Neutrophil (primary cell): Measurements from ENCODE around the gene PTPRN2.

ENCODE experiments used
- H3K27ac ChIP-seq: fragments of 200-600 bp; sonication (generic); 2 replicates; pipeline ENCODE4 v1.5.1; 2016; ENCODE audit warnings: mild to moderate bottlenecking, moderate library complexity
- H3K27me3 ChIP-seq: fragments of 200-600 bp; sonication (generic); 2 replicates; pipeline ENCODE4 v1.6.0; 2016; ENCODE audit warnings: mild to moderate bottlenecking
- H3K36me3 ChIP-seq: fragments of 200-600 bp; sonication (generic); 2 replicates; pipeline ENCODE4 v1.5.1; 2017
- H3K4me1 ChIP-seq, 2 experiments: fragments of 200-600 bp in 1 of 2; sonication (generic) in 1 of 2; 1 replicate in 1 of 2; 2 replicates in 1 of 2; pipeline versions ENCODE4 v1.5.1 to v1.6.1; 2013 to 2016; ENCODE audit warnings: low read depth in 1 of 2, low read length in 1 of 2, mild to moderate bottlenecking in 1 of 2, moderate library complexity in 1 of 2; ENCODE audit not compliant: control insufficient read depth in 1 of 2, insufficient read depth in 1 of 2
- H3K4me3 ChIP-seq, 2 experiments: fragments of 200-600 bp in 1 of 2; sonication (generic) in 1 of 2; 1 replicate in 1 of 2; 2 replicates in 1 of 2; pipeline ENCODE4 v1.5.1; 2013 to 2016; ENCODE audit warnings: low read depth in 1 of 2, low read length in 1 of 2, mild to moderate bottlenecking in 1 of 2, moderate library complexity in 1 of 2
- H3K9me3 ChIP-seq: fragments of 200-600 bp; sonication (generic); 2 replicates; pipeline ENCODE4 v1.5.1; 2016
- CTCF ChIP-seq: fragments of 200-600 bp; sonication (generic); IDR thresholded peaks from 2 replicates; pipeline ENCODE4 v1.5.1; 2016; ENCODE audit warnings: antibody characterized with exemption

Gene PTPRN2

GRCh38 chr7:157685430-157686284, 902.0 kb downstream of the PTPRN2 start:
- H3K4me1 ChIP-seq: no peaks in the 10 kb centered on the region
- no peak for TF ChIP-seq CTCF
- H3K27me3 ChIP-seq: peaks cover 100% of the 10 kb centered on the region
- no peaks in the 10 kb centered on the region for H3K9me3 ChIP-seq
- H3K27ac ChIP-seq: no peak overlapping the region
- no peak overlapping the region for H3K4me3 ChIP-seq
- H3K36me3 ChIP-seq: no peaks in the 10 kb centered on the region

- TF ChIP-seq CTCF: no peak
- Histone ChIP-seq H3K9me3 (no peaks in the 10 kb centered on the region), H3K27ac (no peak overlapping the region), H3K4me1 (no peaks in the 10 kb centered on the region), H3K4me3 (no peak overlapping the region), H3K27me3 (peaks cover 100% of the 10 kb centered on the region), H3K36me3 (no peaks in the 10 kb centered on the region)
These were observed 902.7 kb downstream of the PTPRN2 start for GRCh38 chr7:157684909-157685429.

DNA sequence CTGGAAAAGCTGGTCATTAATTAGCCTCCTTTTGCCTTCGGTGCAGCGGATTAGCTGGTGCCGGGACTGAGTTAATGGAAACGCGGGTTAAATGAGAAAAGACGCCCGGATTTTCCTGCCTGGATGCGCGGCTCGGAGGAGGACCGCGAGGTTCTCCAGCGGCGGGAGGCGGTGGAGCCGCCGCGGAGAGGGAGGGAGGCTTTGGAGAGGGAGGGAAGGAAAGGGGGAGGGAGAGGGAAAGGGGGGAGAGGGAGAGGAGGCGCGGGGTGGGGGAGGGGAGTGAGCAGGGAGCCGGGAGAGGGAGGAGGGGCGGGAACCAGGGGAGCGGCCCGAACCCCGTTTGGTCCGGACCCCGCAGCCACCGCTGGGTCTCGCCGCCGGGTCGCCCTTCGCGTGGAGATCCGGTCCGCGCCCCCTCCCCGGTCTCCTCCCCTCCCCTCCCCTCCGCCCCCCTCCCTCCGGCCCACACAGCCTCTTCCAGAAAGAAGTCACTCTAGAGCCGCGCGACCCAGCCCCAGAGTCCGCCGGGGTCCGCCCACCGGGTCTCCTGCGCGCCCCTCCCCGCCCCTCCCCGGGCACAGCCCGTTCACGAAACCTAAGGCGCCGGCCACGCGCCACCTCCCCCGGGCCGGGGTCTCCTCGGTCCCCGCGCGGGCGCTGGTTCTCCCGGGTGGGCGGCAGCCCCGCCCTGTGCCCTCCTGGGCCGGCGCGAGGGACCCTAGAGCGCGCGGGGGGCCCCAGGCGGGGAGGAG, 903.3 kb downstream of the PTPRN2 start:
- Histone ChIP-seq H3K4me1 (no peaks in the 10 kb centered on the region), H3K36me3 (no peaks in the 10 kb centered on the region), H3K27me3 (peaks cover 100% of the 10 kb centered on the region), H3K27ac (no peak overlapping the region), H3K4me3 (no peak overlapping the region), H3K9me3 (no peaks in the 10 kb centered on the region)
- TF ChIP-seq CTCF: no peak

GRCh38 chr7:157683747-157684156, 903.9 kb downstream of the PTPRN2 start:
- peaks cover 100% of the 10 kb centered on the region for H3K27me3 ChIP-seq
- no peak for TF ChIP-seq CTCF
- no peaks in the 10 kb centered on the region for H3K9me3 ChIP-seq
- H3K4me3 ChIP-seq: no peak overlapping the region
- H3K27ac ChIP-seq: no peak overlapping the region
- H3K4me1 ChIP-seq: no peaks in the 10 kb centered on the region
- H3K36me3 ChIP-seq: no peaks in the 10 kb centered on the region

GRCh38 chr7:157682946-157683746, 904.5 kb downstream of the PTPRN2 start:
- no peaks in the 10 kb centered on the region for H3K36me3 ChIP-seq
- H3K27ac ChIP-seq: no peak overlapping the region
- no peaks in the 10 kb centered on the region for H3K4me1 ChIP-seq
- TF ChIP-seq CTCF: no peak
- H3K4me3 ChIP-seq: no peak overlapping the region
- no peaks in the 10 kb centered on the region for H3K9me3 ChIP-seq
- peaks cover 100% of the 10 kb centered on the region for H3K27me3 ChIP-seq
